GM23248 (cell line): ENCODE results near the gene HEXB. TPM values are rescaled to one million over a fixed set of nuclear protein-coding genes. Genes with fewer than 3 reads are reported as not detected.

ENCODE experiments used
- DNase-seq: peaks from one replicate; pipeline ENCODE4 v3.0.0-alpha.2; 2015
- H2AFZ ChIP-seq: fragments of 200-600 bp; sonication (generic); 2 replicates; pipeline ENCODE4 v1.6.1; 2016; ENCODE audit warnings: antibody characterized with exemption
- H3F3A ChIP-seq: fragments of 200-600 bp; sonication (generic); 2 replicates; pipeline ENCODE4 v1.6.1; 2016; ENCODE audit warnings: mild to moderate bottlenecking, antibody characterized with exemption, mixed run types; ENCODE audit not compliant: insufficient read depth
- H3K27ac ChIP-seq: fragments of 200-600 bp; sonication (generic); 2 replicates; pipeline ENCODE4 v1.5.1; 2016; ENCODE audit warnings: mild to moderate bottlenecking
- H3K27me3 ChIP-seq: fragments of 200-600 bp; sonication (generic); replicated peaks from 2 replicates; pipeline ENCODE4 v1.6.1; 2016; ENCODE audit warnings: mild to moderate bottlenecking; ENCODE audit not compliant: insufficient read depth
- H3K36me3 ChIP-seq: fragments of 200-600 bp; sonication (generic); 2 replicates; pipeline ENCODE4 v1.6.1; 2016; ENCODE audit warnings: low read depth, mild to moderate bottlenecking
- H3K4me1 ChIP-seq: fragments of 200-600 bp; sonication (generic); 2 replicates; pipeline ENCODE4 v1.6.1; 2016; ENCODE audit warnings: mild to moderate bottlenecking; ENCODE audit not compliant: insufficient read depth
- H3K4me2 ChIP-seq: fragments of 200-600 bp; sonication (generic); one replicate; pipeline ENCODE4 v1.6.1; 2016; ENCODE audit warnings: mild to moderate bottlenecking; ENCODE audit not compliant: unreplicated experiment
- H3K4me3 ChIP-seq: fragments of 200-600 bp; sonication (generic); 2 replicates; pipeline ENCODE4 v1.5.1; 2016; ENCODE audit warnings: mild to moderate bottlenecking
- H3K79me2 ChIP-seq: fragments of 200-600 bp; sonication (generic); 2 replicates; pipeline ENCODE4 v1.6.1; 2016; ENCODE audit warnings: mild to moderate bottlenecking; ENCODE audit not compliant: insufficient read depth
- H3K9ac ChIP-seq: fragments of 200-600 bp; sonication (generic); 2 replicates; pipeline ENCODE4 v1.6.1; 2016; ENCODE audit warnings: mild to moderate bottlenecking
- H3K9me2 ChIP-seq: fragments of 200-600 bp; sonication (generic); 2 replicates; pipeline ENCODE4 v1.6.1; 2016; ENCODE audit warnings: mixed run types, mild to moderate bottlenecking, moderate library complexity; ENCODE audit not compliant: insufficient read depth
- H3K9me3 ChIP-seq: fragments of 200-600 bp; sonication (generic); one replicate; pipeline ENCODE4 v1.6.1; 2017; ENCODE audit warnings: low read depth
- H4K20me1 ChIP-seq: fragments of 200-600 bp; sonication (generic); 2 replicates; pipeline ENCODE4 v1.6.0; 2016; ENCODE audit not compliant: insufficient read depth
- EZH2 ChIP-seq: fragments of 200-600 bp; sonication (generic); IDR thresholded peaks from 2 replicates; pipeline ENCODE4 v1.6.1; 2018; ENCODE audit warnings: antibody characterized with exemption, mild to moderate bottlenecking; ENCODE audit not compliant: insufficient read depth, poor library complexity, severe bottlenecking
- EZH2phosphoT487 ChIP-seq: fragments of 200-600 bp; sonication (generic); IDR thresholded peaks from 2 replicates; pipeline ENCODE4 v1.6.1; 2018; ENCODE audit warnings: antibody characterized with exemption, moderate library complexity, mild to moderate bottlenecking, low read depth; ENCODE audit not compliant: insufficient read depth
- WGBS, 2 experiments: methylation state at CpG; one replicate each; pipeline ENCODE4 v1.1.6; 2015 to 2017; ENCODE audit warnings: low lambda C conversion rate in 2 of 2, low coverage in 1 of 2; ENCODE audit errors: missing lambda C conversion rate in 2 of 2; 5-methylcytosine and 5-hydroxymethylcytosine counted together
- in situ Hi-C: fragments of 300-500 bp; cut with MboI; formaldehyde crosslinking; loops from 2 replicates; pipeline ENCODE4 v1.15.0; 2020
- polyA plus RNA-seq: library from polyadenylated mRNA; unstranded; fragments of >200 nt; fragmentation: Nextera tagmentation; extraction: Ambion mirVana; gene quantifications from 2 replicates; pipeline ENCODE4 v1.2.1, GENCODE V29; 2016
- total RNA-seq: library from RNA; depleted of rRNA; stranded (reverse); fragments of >200 nt; shearing (Covaris generic); gene quantifications from 2 replicates; pipeline ENCODE4 v1.2.3, GENCODE V29; 2014

The HEXB gene
- total and polyA plus RNA-seq, 2 experiments from 2014 or later, result 106 to 127 TPM

DNA sequence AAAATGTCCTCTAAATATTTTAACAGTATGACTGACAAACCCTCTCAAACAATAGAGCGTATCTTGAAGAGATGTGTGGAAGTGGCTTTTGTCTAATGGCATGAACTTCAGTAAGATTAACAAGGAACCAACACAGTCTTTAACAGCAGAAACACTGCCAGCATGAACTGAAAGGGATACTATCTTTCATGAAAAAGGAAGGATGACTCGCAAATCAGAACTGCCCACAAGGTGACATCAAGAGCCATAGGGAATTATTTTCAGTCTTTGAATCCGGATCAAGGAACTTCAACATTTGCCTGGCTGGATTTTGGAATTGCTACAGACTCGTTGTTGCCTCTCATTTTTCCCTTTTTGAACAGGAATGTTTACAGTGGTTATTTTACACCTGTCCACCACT, 5.1 kb upstream of the HEXB start:
- 68 to 73% methylated on average over 4 of the region's 4 CpGs for WGBS, 2 experiments
- H3K27ac ChIP-seq, result no peak overlapping the region

DNA sequence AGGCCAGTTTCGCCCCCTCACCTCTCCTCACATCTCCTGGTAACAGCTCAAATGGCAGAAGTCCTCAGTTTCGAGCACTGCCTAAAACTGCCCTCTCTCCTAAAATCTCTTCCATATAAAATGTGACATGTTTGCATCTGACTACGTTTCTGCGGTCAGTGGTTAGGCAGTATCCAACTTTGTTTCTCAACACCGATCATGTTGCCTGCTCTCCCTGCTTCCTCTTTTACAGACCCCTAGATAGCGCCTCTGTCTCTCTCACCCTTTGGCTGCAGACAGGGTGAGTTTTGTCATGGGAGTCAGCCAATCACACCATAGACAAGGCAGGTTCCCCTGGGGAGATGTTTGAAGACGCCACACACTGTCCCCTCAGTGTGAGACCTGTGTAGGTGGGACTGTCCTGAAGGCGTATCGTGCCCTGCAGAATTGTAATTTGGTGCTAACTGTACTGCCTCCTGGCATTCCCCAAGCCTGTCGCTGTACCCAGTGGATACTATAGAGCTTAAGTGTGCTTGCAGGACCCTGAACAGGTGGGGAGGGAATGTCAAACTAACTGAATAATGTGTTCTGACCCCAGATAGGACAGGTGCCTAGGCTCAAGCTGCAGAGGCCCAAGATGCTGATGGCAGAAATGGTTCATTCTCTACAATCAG, 1.1 kb downstream of the HEXB start:
- peaks cover 13% of the 10 kb centered on the region; the same call in 1 of the 2 replicates for H3K79me2 ChIP-seq
- in situ Hi-C loops, result no loop called here
- peaks cover 9% of the 10 kb centered on the region for H3F3A ChIP-seq
- peak overlapping the region; percentile 82 for H3K4me3 ChIP-seq
- TF ChIP-seq EZH2 (no peak), EZH2phosphoT487 (no peak)
- no peak overlapping the region for H3K27ac ChIP-seq
- H3K9me3 ChIP-seq, result no peaks in the 10 kb centered on the region
- peak overlapping the region; percentile 84 for H3K9ac ChIP-seq
- 42 to 46% methylated on average over 10 of the region's 10 CpGs for WGBS, 2 experiments
- peak overlapping the region; percentile 91 for H3K4me2 ChIP-seq
- peak; percentile 61 for DNase-seq
- H3K9me2 ChIP-seq, result no peaks in the 10 kb centered on the region
- no peaks in the 10 kb centered on the region for H3K36me3 ChIP-seq
- no peaks in the 10 kb centered on the region for H3K27me3 ChIP-seq
- peaks cover 19% of the 10 kb centered on the region for H3K4me1 ChIP-seq
- H2AFZ ChIP-seq, result peak overlapping the region; percentile 91
- no peaks in the 10 kb centered on the region for H4K20me1 ChIP-seq

More for the DNA sequence above, 5.1 kb upstream of the HEXB start:
- DNase-seq, result peak; percentile 57
- H2AFZ ChIP-seq, result 0 out of 2 replicates have a peak overlapping the region, but pooled peaks have one; percentile 24
- H3K9me3 ChIP-seq, result no peaks in the 10 kb centered on the region
- H3F3A ChIP-seq, result no peaks in the 10 kb centered on the region
- no peak overlapping the region for H3K4me3 ChIP-seq
- no peaks in the 10 kb centered on the region for H3K4me1 ChIP-seq
- no peak overlapping the region for H3K9ac ChIP-seq
- H3K36me3 ChIP-seq, result no peaks in the 10 kb centered on the region
- no peaks in the 10 kb centered on the region for H3K27me3 ChIP-seq
- peak overlapping the region; percentile 22 for H3K4me2 ChIP-seq
- H3K9me2 ChIP-seq, result no peaks in the 10 kb centered on the region
- in situ Hi-C loops, result no loop called here
- H3K79me2 ChIP-seq, result no peaks in the 10 kb centered on the region
- TF ChIP-seq EZH2phosphoT487, result no peak
- no peak for TF ChIP-seq EZH2
- H4K20me1 ChIP-seq, result no peaks in the 10 kb centered on the region

DNA sequence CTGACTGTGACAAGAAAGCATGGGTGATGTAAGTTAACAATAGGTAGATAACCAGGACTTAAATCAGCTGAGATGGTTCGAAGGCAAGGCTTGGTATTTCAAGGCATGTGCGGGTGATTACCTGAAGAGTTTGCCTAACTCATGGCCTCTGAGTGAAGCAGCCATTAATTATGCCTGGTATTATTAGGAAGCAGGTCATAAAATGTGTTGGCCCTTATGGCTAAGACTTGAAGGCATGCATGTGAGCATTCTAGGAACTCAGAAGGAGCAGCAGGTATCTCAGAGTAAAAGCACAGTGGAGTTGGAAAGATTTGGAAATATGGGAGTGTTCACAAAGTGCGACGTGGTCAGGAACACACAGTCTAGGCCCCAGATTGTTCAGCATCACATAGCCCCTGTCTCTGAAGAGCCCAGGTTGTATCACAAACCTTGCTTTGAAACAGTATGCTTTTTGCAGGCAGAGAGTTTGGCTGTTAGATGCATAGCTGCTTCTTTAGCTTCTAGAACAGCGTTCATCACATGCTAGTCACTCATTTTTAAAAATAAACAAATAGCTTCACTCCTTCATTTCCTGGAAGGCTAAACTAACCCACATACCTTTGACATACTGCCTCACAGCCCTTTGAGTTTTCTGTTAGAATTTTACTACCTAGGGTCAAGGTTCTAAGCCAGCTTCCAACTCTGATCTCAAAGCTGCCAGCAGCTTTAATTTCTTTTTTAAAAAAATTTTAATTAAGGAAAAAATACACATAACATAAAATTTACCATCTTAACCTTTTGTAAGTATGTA, 2.1 kb downstream of the HEXB start:
- Histone ChIP-seq H3K9me2 (no peaks in the 10 kb centered on the region), H3F3A (peaks cover 9% of the 10 kb centered on the region), H2AFZ (0 out of 2 replicates have a peak overlapping the region, but pooled peaks have one; percentile 4), H3K4me1 (peaks cover 19% of the 10 kb centered on the region), H3K36me3 (no peaks in the 10 kb centered on the region), H3K4me3 (no peak overlapping the region), H3K79me2 (peaks cover 13% of the 10 kb centered on the region; the same call in 1 of the 2 replicates), H3K27me3 (no peaks in the 10 kb centered on the region), H3K9me3 (no peaks in the 10 kb centered on the region), H3K4me2 (peak overlapping the region; percentile 27), H4K20me1 (no peaks in the 10 kb centered on the region), H3K27ac (no peak overlapping the region), H3K9ac (no peak overlapping the region)
- TF ChIP-seq EZH2, result no peak
- TF ChIP-seq EZH2phosphoT487, result no peak
- in situ Hi-C loops, result no loop called here
- peak; percentile 21 for DNase-seq
- WGBS, 2 experiments, result 83 to 85% methylated on average over 5 of the region's 5 CpGs

DNA sequence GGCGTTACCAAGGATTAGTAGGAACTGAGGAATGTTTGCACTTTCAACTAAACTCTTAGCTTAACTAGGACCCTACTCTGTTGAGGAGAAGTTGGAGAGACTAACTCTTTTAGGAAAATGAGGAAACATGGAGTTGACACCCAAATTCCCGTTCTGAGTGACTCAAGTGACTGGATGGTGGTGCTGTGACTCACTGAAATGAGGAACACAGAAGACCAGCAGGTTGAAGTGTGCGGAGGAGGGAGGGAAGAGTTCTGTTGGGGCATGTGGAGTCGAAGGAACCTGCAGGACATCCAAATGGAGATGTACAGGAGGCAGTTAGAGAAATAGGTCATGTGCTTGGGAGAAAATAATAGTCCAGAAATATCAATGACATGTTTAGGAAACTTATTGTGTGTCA, 8.2 kb downstream of the HEXB start:
- 89 to 91% methylated on average over 4 of the region's 4 CpGs for WGBS, 2 experiments
- no peaks in the 10 kb centered on the region for H3K4me1 ChIP-seq
- H3K4me3 ChIP-seq, result no peak overlapping the region
- H3F3A ChIP-seq, result no peaks in the 10 kb centered on the region
- no peaks in the 10 kb centered on the region for H3K79me2 ChIP-seq
- H3K9me3 ChIP-seq, result no peaks in the 10 kb centered on the region
- peak; percentile 29 for DNase-seq
- H3K27me3 ChIP-seq, result no peaks in the 10 kb centered on the region
- in situ Hi-C loops, result no loop called here
- no peak overlapping the region for H3K9ac ChIP-seq
- no peaks in the 10 kb centered on the region for H4K20me1 ChIP-seq
- peaks cover 6% of the 10 kb centered on the region; the same call in 1 of the 2 replicates for H3K36me3 ChIP-seq
- TF ChIP-seq EZH2 (no peak), EZH2phosphoT487 (no peak)
- no peaks in the 10 kb centered on the region for H3K9me2 ChIP-seq
- no peak overlapping the region for H3K4me2 ChIP-seq
- H3K27ac ChIP-seq, result no peak overlapping the region
- H2AFZ ChIP-seq, result no peak overlapping the region
